HEK293 (cell line): ENCODE data around the gene DENND11.
A peak's percentile ranks its signal among the peaks of the same experiment; 100 is the strongest.

Experiments used
- CTCF ChIA-PET: fragments of 350-600 bp; formaldehyde crosslinking; extraction: SDS; loops from one replicate; lab custom pipeline; 2021; ENCODE audit warnings: antibody characterized with exemption; lab: Yijun Ruan, JAX
- POLR2A ChIA-PET: fragments of 300-600 bp; formaldehyde crosslinking; extraction: SDS; loops from one replicate; lab custom pipeline; 2020; ENCODE audit warnings: antibody characterized with exemption, inconsistent platforms; lab: Yijun Ruan, JAX
- H3K27ac ChIP-seq: fragments of 200-500 bp; sonication (Bioruptor generic); 2 replicates; pipeline ENCODE4 v1.5.1; 2014; ENCODE audit warnings: low read depth, low read length, control low read depth, inconsistent platforms; ENCODE audit errors: extremely low read depth
- H3K36me3 ChIP-seq, 2 experiments: fragments of 200-500 bp in 1 of 2; sonication (Bioruptor generic) in 1 of 2; 1 replicate in 1 of 2; 2 replicates in 1 of 2; pipeline ENCODE4 v1.5.1; 2014 to 2017; ENCODE audit warnings: inconsistent platforms in 2 of 2, low read length in 2 of 2; ENCODE audit not compliant: control insufficient read depth in 2 of 2, insufficient read depth in 1 of 2
- H3K4me1 ChIP-seq: fragments of 200-500 bp; sonication (Bioruptor generic); 2 replicates; pipeline ENCODE4 v1.5.1; 2014; ENCODE audit warnings: mild to moderate bottlenecking, low read length, inconsistent platforms; ENCODE audit not compliant: control insufficient read depth, insufficient read depth
- H3K4me3 ChIP-seq: 2 replicates; pipeline ENCODE4 v1.5.1; 2011; ENCODE audit warnings: low read depth, mild to moderate bottlenecking, control low read depth, low read length, moderate library complexity
- H3K9me3 ChIP-seq: fragments of 200-500 bp; sonication (Bioruptor generic); 2 replicates; pipeline ENCODE4 v1.5.1; 2014; ENCODE audit warnings: low read depth, low read length, inconsistent platforms; ENCODE audit not compliant: control insufficient read depth, insufficient read depth
- IKZF3 ChIP-seq: fragments of 450-650 bp; IDR thresholded peaks from 2 replicates; pipeline ENCODE4 v1.5.0; 2018; ENCODE audit warnings: missing biosample characterization, mild to moderate bottlenecking, missing genetic modification characterization, moderate library complexity
- OSR2 ChIP-seq: fragments of 450-650 bp; formaldehyde crosslinking; IDR thresholded peaks from 2 replicates; pipeline ENCODE4 v1.5.1; 2016; ENCODE audit warnings: missing biosample characterization, missing genetic modification characterization
- TRIM28 ChIP-seq: IDR thresholded peaks from 2 replicates; pipeline ENCODE4 v1.6.1; 2011; ENCODE audit warnings: low read length, control low read depth, borderline replicate concordance
- ZNF311 ChIP-seq: fragments of 450-650 bp; formaldehyde crosslinking; IDR thresholded peaks from 2 replicates; pipeline ENCODE4 v1.5.1; 2017; ENCODE audit warnings: missing biosample characterization, missing genetic modification characterization, borderline replicate concordance
- ZNF341 ChIP-seq: fragments of 450-650 bp; formaldehyde crosslinking; IDR thresholded peaks from 2 replicates; pipeline ENCODE4; 2016; ENCODE audit warnings: low read depth, missing biosample characterization, missing genetic modification characterization
- ZNF394 ChIP-seq: fragments of 450-650 bp; formaldehyde crosslinking; IDR thresholded peaks from 2 replicates; pipeline ENCODE4 v1.5.1; 2016; ENCODE audit warnings: missing biosample characterization, missing genetic modification characterization, mild to moderate bottlenecking, moderate library complexity, borderline replicate concordance
- ZNF560 ChIP-seq: fragments of 450-650 bp; formaldehyde crosslinking; IDR thresholded peaks from 2 replicates; pipeline ENCODE4 v1.5.1; 2017; ENCODE audit warnings: missing biosample characterization, missing genetic modification characterization, borderline replicate concordance
- ZNF596 ChIP-seq: fragments of 450-650 bp; IDR thresholded peaks from 2 replicates; pipeline ENCODE4 v1.5.0; 2018; ENCODE audit warnings: missing biosample characterization, mild to moderate bottlenecking, missing genetic modification characterization, moderate library complexity
- ZSCAN23 ChIP-seq: fragments of 450-650 bp; formaldehyde crosslinking; IDR thresholded peaks from 2 replicates; pipeline ENCODE4 v1.5.1; 2016; ENCODE audit warnings: missing biosample characterization, missing genetic modification characterization
- TF ChIP-seq, protein P1 (sequence below): fragments of 450-650 bp; formaldehyde crosslinking; IDR thresholded peaks from 2 replicates; pipeline ENCODE4 v1.5.1; 2016; ENCODE audit warnings: missing biosample characterization, missing genetic modification characterization
- TF ChIP-seq, protein P2 (sequence below): fragments of 450-650 bp; formaldehyde crosslinking; IDR thresholded peaks from 2 replicates; pipeline ENCODE4 v1.5.1; 2016; ENCODE audit warnings: missing biosample characterization, missing genetic modification characterization
- TF ChIP-seq, protein P3 (sequence below): fragments of 450-650 bp; formaldehyde crosslinking; IDR thresholded peaks from 2 replicates; pipeline ENCODE4 v1.5.1; 2017; ENCODE audit warnings: missing biosample characterization, missing genetic modification characterization
- TF ChIP-seq, protein P4 (sequence below): fragments of 450-650 bp; formaldehyde crosslinking; IDR thresholded peaks from 2 replicates; pipeline ENCODE4 v1.5.1; 2016; ENCODE audit warnings: missing biosample characterization, missing genetic modification characterization
- TF ChIP-seq, protein P5 (sequence below): fragments of 450-650 bp; IDR thresholded peaks from 2 replicates; pipeline ENCODE4 v1.5.1; 2018; ENCODE audit warnings: missing biosample characterization, missing genetic modification characterization
- TF ChIP-seq, protein P6 (sequence below): fragments of 450-650 bp; formaldehyde crosslinking; IDR thresholded peaks from 2 replicates; pipeline ENCODE4 v1.5.1; 2016; ENCODE audit warnings: missing biosample characterization, missing genetic modification characterization
- TF ChIP-seq, protein P7 (sequence below): fragments of 450-650 bp; formaldehyde crosslinking; IDR thresholded peaks from 2 replicates; pipeline ENCODE4 v1.5.1; 2016; ENCODE audit warnings: missing biosample characterization, missing genetic modification characterization
- TF ChIP-seq, protein P8 (sequence below): fragments of 450-650 bp; formaldehyde crosslinking; IDR thresholded peaks from 2 replicates; pipeline ENCODE4; 2016; ENCODE audit warnings: missing biosample characterization, missing genetic modification characterization

The DENND11 gene

DNA sequence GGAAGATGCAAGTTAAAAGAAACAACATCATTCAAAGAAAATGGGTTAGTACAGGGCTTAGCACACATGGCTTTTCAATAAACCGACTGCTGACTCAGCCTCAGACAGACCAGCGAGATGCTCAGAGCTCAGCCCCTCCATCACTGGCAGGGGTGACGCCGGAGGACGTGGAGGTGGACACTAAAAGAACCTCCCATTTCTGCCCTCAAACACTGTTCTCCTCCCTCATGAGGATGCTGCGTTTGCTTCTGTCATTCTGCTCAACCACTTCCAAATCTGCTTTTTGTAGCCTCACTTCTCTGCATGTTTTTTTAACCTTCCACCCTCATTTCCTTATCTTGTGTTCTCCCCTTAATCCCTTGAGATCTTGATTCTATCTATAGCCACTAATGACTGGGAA is 15.3 kb downstream of the DENND11 start:
- H3K4me1 ChIP-seq = peaks cover 4% of the 10 kb centered on the region; the same call in 1 of the 2 replicates
- H3K9me3 ChIP-seq = no peaks in the 10 kb centered on the region
- TF ChIP-seq ZNF394 (tag by site-specific recombination) (no peak), ZNF596 (tag by site-specific recombination) (no peak), TRIM28 (0 out of 2 replicates have a peak, but pooled peaks have one; percentile 5), ZNF311 (tag by site-specific recombination) (no peak), ZNF560 (tag by site-specific recombination) (no peak)
- TF ChIP-seq, protein P1, sequence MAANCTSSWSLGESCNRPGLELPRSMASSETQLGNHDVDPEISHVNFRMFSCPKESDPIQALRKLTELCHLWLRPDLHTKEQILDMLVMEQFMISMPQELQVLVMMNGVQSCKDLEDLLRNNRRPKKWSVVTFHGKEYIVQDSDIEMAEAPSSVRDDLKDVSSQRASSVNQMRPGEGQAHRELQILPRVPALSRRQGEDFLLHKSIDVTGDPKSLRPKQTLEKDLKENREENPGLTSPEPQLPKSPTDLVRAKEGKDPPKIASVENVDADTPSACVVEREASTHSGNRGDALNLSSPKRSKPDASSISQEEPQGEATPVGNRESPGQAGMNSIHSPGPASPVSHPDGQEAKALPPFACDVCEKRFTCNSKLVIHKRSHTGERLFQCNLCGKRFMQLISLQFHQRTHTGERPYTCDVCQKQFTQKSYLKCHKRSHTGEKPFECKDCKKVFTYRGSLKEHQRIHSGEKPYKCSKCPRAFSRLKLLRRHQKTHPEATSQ (tag by site-specific recombination) = no peak
- TF ChIP-seq, protein P2, sequence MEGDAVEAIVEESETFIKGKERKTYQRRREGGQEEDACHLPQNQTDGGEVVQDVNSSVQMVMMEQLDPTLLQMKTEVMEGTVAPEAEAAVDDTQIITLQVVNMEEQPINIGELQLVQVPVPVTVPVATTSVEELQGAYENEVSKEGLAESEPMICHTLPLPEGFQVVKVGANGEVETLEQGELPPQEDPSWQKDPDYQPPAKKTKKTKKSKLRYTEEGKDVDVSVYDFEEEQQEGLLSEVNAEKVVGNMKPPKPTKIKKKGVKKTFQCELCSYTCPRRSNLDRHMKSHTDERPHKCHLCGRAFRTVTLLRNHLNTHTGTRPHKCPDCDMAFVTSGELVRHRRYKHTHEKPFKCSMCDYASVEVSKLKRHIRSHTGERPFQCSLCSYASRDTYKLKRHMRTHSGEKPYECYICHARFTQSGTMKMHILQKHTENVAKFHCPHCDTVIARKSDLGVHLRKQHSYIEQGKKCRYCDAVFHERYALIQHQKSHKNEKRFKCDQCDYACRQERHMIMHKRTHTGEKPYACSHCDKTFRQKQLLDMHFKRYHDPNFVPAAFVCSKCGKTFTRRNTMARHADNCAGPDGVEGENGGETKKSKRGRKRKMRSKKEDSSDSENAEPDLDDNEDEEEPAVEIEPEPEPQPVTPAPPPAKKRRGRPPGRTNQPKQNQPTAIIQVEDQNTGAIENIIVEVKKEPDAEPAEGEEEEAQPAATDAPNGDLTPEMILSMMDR (tag by site-specific recombination) = no peak
- TF ChIP-seq, protein P3, sequence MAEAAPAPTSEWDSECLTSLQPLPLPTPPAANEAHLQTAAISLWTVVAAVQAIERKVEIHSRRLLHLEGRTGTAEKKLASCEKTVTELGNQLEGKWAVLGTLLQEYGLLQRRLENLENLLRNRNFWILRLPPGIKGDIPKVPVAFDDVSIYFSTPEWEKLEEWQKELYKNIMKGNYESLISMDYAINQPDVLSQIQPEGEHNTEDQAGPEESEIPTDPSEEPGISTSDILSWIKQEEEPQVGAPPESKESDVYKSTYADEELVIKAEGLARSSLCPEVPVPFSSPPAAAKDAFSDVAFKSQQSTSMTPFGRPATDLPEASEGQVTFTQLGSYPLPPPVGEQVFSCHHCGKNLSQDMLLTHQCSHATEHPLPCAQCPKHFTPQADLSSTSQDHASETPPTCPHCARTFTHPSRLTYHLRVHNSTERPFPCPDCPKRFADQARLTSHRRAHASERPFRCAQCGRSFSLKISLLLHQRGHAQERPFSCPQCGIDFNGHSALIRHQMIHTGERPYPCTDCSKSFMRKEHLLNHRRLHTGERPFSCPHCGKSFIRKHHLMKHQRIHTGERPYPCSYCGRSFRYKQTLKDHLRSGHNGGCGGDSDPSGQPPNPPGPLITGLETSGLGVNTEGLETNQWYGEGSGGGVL (tag by site-specific recombination) = no peak
- TF ChIP-seq, protein P4, sequence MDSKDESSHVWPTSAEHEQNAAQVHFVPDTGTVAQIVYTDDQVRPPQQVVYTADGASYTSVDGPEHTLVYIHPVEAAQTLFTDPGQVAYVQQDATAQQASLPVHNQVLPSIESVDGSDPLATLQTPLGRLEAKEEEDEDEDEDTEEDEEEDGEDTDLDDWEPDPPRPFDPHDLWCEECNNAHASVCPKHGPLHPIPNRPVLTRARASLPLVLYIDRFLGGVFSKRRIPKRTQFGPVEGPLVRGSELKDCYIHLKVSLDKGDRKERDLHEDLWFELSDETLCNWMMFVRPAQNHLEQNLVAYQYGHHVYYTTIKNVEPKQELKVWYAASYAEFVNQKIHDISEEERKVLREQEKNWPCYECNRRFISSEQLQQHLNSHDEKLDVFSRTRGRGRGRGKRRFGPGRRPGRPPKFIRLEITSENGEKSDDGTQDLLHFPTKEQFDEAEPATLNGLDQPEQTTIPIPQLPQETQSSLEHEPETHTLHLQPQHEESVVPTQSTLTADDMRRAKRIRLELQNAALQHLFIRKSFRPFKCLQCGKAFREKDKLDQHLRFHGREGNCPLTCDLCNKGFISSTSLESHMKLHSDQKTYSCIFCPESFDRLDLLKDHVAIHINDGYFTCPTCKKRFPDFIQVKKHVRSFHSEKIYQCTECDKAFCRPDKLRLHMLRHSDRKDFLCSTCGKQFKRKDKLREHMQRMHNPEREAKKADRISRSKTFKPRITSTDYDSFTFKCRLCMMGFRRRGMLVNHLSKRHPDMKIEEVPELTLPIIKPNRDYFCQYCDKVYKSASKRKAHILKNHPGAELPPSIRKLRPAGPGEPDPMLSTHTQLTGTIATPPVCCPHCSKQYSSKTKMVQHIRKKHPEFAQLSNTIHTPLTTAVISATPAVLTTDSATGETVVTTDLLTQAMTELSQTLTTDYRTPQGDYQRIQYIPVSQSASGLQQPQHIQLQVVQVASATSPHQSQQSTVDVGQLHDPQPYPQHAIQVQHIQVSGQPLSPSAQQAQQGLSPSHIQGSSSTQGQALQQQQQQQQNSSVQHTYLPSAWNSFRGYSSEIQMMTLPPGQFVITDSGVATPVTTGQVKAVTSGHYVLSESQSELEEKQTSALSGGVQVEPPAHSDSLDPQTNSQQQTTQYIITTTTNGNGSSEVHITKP (tag by site-specific recombination) = peak; percentile 33; the same call in 1 of the 2 replicates
- TF ChIP-seq, protein P5, sequence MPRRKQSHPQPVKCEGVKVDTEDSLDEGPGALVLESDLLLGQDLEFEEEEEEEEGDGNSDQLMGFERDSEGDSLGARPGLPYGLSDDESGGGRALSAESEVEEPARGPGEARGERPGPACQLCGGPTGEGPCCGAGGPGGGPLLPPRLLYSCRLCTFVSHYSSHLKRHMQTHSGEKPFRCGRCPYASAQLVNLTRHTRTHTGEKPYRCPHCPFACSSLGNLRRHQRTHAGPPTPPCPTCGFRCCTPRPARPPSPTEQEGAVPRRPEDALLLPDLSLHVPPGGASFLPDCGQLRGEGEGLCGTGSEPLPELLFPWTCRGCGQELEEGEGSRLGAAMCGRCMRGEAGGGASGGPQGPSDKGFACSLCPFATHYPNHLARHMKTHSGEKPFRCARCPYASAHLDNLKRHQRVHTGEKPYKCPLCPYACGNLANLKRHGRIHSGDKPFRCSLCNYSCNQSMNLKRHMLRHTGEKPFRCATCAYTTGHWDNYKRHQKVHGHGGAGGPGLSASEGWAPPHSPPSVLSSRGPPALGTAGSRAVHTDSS (tag by site-specific recombination) = no peak
- TF ChIP-seq, all 188 proteins: peak for 2
- POLR2A ChIA-PET = interaction anchor here (0.9 kb wide), 1 partner anchor 16 kb away, joined by 3 read pairs; the partner anchor contains the start of gene DENND11
- Histone ChIP-seq H3K27ac (no peak overlapping the region), H3K36me3 (peaks cover 5 to 32% of the 10 kb centered on the region in 2 experiments; a peak in 2 of 3 replicates), H3K4me3 (no peak overlapping the region)
- CTCF ChIA-PET = interaction anchor here (0.8 to 1.4 kb wide), 2 partner anchors 11 to 26 kb away, joined by 3 read pairs; no protein-coding TSS in a partner anchor

DNA sequence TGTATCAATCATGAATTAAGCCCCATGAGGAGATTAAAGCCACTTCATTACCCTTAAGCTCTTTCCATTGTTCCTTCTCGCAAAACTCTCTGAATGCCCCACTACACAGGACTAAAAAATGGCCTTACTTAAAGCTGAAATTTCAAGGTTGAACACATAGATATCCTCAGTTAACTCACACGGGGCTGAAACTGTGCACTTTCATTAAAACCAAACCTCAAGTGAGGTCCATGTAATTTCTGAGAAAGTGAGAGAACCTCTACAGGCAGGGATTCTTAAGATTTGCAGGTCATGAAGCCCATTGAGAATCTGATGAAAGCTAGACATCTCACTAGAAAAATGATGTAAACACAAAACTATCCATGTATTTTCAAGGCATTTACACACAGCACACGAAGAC is 15.9 kb downstream of the DENND11 start:
- Histone ChIP-seq H3K27ac (no peak overlapping the region), H3K4me1 (peaks cover 4% of the 10 kb centered on the region; the same call in 1 of the 2 replicates), H3K36me3 (peaks cover 5 to 34% of the 10 kb centered on the region in 2 experiments; a peak in 2 of 3 replicates), H3K4me3 (no peak overlapping the region), H3K9me3 (no peaks in the 10 kb centered on the region)
- ChIA-PET CTCF (interaction anchor here (0.7 to 1.4 kb wide), 6 partner anchors 10 to 100 kb away, joined by 3 read pairs; no protein-coding TSS in a partner anchor), POLR2A (no interaction called here)
- no peak for TF ChIP-seq OSR2 (tag by site-specific recombination)
- no peak for TF ChIP-seq ZSCAN23
- TF ChIP-seq, protein P6, sequence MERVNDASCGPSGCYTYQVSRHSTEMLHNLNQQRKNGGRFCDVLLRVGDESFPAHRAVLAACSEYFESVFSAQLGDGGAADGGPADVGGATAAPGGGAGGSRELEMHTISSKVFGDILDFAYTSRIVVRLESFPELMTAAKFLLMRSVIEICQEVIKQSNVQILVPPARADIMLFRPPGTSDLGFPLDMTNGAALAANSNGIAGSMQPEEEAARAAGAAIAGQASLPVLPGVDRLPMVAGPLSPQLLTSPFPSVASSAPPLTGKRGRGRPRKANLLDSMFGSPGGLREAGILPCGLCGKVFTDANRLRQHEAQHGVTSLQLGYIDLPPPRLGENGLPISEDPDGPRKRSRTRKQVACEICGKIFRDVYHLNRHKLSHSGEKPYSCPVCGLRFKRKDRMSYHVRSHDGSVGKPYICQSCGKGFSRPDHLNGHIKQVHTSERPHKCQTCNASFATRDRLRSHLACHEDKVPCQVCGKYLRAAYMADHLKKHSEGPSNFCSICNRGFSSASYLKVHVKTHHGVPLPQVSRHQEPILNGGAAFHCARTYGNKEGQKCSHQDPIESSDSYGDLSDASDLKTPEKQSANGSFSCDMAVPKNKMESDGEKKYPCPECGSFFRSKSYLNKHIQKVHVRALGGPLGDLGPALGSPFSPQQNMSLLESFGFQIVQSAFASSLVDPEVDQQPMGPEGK (tag by site-specific recombination) = no peak
- TF ChIP-seq ZNF596 (tag by site-specific recombination) = no peak
- no peak for TF ChIP-seq IKZF3 (tag by site-specific recombination)
- TF ChIP-seq, protein P7, sequence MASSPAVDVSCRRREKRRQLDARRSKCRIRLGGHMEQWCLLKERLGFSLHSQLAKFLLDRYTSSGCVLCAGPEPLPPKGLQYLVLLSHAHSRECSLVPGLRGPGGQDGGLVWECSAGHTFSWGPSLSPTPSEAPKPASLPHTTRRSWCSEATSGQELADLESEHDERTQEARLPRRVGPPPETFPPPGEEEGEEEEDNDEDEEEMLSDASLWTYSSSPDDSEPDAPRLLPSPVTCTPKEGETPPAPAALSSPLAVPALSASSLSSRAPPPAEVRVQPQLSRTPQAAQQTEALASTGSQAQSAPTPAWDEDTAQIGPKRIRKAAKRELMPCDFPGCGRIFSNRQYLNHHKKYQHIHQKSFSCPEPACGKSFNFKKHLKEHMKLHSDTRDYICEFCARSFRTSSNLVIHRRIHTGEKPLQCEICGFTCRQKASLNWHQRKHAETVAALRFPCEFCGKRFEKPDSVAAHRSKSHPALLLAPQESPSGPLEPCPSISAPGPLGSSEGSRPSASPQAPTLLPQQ (tag by site-specific recombination) = no peak
- no peak for TF ChIP-seq ZNF341 (tag by site-specific recombination)
- TF ChIP-seq, protein P8, sequence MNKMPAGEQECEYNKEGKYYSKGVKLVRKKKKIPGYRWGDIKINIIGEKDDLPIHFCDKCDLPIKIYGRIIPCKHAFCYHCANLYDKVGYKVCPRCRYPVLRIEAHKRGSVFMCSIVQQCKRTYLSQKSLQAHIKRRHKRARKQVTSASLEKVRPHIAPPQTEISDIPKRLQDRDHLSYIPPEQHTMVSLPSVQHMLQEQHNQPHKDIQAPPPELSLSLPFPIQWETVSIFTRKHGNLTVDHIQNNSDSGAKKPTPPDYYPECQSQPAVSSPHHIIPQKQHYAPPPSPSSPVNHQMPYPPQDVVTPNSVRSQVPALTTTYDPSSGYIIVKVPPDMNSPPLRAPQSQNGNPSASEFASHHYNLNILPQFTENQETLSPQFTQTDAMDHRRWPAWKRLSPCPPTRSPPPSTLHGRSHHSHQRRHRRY (tag by site-specific recombination) = no peak
